ENCODE data around the gene SH2D5. TPM values are rescaled to one million over a fixed set of nuclear protein-coding genes. Genes with fewer than 3 reads are reported as not detected.
"Not testable (repeated sequence)": the region's sequence is repeated elsewhere in the genome, so short reads cannot be mapped to it uniquely, and the experiment has no call there.

Gene SH2D5
- total RNA-seq, 2 donors from 2014 or later, result 2.2 TPM; not detected in 1

DNA sequence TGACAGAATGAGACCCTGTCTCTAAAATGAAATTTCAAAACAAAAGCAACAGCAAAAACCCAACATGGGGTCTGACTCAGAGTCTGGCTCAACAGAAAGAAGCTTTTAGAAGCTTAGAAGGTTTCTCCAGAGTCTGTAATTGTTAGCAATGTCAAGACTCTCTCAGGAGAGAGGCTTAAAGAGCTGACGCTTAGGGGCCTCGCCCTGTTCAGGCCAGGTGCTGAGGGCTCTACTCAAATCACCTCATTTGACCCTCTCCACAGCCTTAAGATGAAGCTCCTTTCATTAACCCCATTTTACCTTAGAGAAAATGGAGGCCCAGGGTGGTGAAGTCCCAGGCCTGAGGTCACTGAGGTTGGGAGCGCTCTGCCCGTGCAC, 9.4 kb downstream of the SH2D5 start:
- intact Hi-C loops (cut with DNase I), result no loop called here
- no peak for DNase-seq (ENCODE audit: low spot score)
- H3K27ac ChIP-seq, result no peak overlapping the region
- TF ChIP-seq POLR2AphosphoS5 (IDR thresholded peaks at IDR 0.05) (no peak), POLR2A (IDR thresholded peaks at IDR 0.05) (no peak)
- TF ChIP-seq, protein P1, sequence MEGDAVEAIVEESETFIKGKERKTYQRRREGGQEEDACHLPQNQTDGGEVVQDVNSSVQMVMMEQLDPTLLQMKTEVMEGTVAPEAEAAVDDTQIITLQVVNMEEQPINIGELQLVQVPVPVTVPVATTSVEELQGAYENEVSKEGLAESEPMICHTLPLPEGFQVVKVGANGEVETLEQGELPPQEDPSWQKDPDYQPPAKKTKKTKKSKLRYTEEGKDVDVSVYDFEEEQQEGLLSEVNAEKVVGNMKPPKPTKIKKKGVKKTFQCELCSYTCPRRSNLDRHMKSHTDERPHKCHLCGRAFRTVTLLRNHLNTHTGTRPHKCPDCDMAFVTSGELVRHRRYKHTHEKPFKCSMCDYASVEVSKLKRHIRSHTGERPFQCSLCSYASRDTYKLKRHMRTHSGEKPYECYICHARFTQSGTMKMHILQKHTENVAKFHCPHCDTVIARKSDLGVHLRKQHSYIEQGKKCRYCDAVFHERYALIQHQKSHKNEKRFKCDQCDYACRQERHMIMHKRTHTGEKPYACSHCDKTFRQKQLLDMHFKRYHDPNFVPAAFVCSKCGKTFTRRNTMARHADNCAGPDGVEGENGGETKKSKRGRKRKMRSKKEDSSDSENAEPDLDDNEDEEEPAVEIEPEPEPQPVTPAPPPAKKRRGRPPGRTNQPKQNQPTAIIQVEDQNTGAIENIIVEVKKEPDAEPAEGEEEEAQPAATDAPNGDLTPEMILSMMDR (IDR thresholded peaks at IDR 0.05), result no peak
- no peak overlapping the region for H3K4me3 ChIP-seq
- H3K9me3 ChIP-seq, result no peaks in the 10 kb centered on the region
- 76% methylated on average over 4 of the region's 4 CpGs for WGBS
- H3K27me3 ChIP-seq (replicated peaks; ENCODE audit: insufficient read depth), result no peaks in the 10 kb centered on the region
- H3K36me3 ChIP-seq, result no peaks in the 10 kb centered on the region
- no peaks in the 10 kb centered on the region for H3K4me1 ChIP-seq (replicated peaks)

DNA sequence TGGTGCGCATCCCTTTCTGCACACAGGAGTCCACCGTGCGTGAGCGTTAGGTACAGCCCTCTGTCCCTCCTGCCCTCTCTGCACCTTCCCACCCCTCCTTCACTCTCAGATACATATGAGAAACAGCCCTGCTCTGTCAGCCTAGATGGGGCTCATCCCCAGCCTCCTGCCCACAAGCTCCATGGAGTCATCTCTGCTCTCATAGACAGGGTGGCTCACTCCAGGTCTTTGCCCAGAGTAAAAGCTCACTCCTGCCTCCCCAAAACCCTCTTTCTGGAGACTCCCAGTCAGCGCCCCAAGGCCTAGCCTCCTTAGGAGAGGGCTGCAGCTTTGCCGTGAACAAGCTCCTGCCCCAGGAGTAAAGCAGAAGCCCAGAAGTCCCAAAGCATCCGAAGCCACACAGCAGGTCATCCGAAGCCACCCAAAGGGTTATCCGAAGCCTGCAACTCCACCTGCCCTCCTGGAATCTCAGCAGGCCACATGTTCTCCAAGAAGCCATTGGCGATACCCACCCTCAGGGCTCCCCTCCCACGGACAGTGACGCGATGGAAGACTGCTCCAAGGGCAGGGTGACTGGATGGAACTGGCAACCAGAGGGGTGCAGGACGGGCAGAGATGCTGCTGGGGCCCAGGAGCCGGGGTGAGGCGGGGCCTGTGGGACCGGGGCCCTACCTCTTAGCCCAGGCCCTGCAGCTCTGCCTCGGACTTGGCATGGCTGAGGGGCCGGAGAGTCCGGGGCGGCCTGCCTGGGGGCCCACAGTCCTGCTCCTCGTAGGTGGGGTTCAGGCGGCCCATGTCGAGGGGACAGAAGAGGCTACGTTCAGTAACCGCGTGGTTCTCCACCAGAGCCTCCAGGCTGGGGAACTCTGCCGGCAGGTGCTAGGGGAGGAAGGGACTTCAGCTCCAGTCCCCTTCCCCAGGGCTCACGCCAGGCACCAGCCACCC, 11.1 kb downstream of the SH2D5 start:
- DNase-seq (ENCODE audit: low spot score), result no peak
- Histone ChIP-seq H3K4me3 (no peak overlapping the region), H3K4me1 (replicated peaks) (no peaks in the 10 kb centered on the region), H3K27me3 (replicated peaks; ENCODE audit: insufficient read depth) (no peaks in the 10 kb centered on the region), H3K9me3 (no peaks in the 10 kb centered on the region), H3K27ac (no peak overlapping the region), H3K36me3 (no peaks in the 10 kb centered on the region)
- TF ChIP-seq POLR2AphosphoS5 (IDR thresholded peaks at IDR 0.05) (no peak), POLR2A (IDR thresholded peaks at IDR 0.05) (no peak)
- TF ChIP-seq, protein P1 (IDR thresholded peaks at IDR 0.05), result no peak
- WGBS, result 90% methylated on average over 29 of the region's 29 CpGs
- intact Hi-C loops (cut with DNase I), result no loop called here

DNA sequence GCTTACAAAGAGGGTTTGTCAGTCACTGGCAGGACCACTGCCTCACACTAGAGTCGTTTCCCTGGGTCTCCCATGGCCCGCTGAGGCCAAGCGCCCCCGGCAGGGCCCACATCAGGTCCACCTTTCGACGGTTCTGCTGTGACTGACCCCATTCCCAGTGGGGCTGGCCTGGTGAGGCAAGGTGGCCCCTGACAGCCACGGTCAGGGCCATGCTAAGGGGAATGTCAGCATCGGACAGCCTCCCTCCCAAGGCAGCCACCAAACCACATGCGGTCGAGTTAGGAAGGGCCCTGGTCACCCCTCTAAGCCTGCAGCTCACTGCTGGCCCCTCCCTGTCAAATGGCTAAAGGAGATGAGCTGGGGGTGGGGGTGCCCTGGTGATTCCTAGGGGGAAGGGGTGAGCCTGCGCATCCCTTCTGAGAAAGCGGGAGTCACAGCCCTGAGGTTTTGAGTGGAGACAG, 11.8 kb downstream of the SH2D5 start:
- no peak for DNase-seq (ENCODE audit: low spot score)

DNA sequence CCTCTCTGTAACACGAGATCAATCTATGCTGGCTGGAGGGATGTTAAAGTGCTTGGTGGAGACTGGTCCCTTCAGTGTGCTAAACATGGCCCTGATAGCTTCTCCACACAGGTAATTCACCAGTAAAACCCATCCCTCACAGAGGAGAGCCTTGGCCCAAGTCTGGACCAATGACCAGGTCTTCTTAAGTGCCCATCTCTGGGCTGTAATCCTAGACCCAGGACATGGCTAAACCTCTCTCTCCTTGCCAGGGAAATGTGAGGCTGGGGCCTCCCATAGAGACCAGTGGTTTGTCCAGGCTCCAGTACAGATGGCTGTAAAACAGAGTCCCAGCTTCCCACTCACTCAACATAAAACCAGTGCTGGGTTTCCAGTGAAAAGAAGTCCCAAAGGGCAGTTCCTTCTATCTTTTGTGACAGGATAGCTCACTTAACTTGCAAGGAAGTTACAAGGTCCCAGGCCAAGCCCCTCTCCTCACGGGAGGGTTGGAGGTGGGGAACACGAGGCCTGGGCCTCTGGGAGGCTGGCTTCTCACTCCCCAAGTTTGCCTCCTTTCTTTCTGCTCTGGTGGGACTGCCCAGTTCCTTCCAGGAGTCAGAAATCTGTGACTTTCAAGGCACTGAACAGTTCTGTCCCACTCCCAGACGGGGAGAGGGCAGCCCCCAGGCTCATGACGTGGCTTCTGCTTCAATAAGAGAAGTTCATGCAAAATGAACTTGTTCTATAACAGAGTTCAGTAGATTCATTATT, 12.5 kb downstream of the SH2D5 start:
- no peak for DNase-seq (ENCODE audit: low spot score)
- 89% methylated on average over 5 of the region's 5 CpGs for WGBS
- Histone ChIP-seq H3K36me3 (no peaks in the 10 kb centered on the region), H3K4me1 (replicated peaks) (no peaks in the 10 kb centered on the region), H3K9me3 (no peaks in the 10 kb centered on the region), H3K4me3 (no peak overlapping the region), H3K27me3 (replicated peaks; ENCODE audit: insufficient read depth) (no peaks in the 10 kb centered on the region), H3K27ac (no peak overlapping the region)
- TF ChIP-seq POLR2AphosphoS5 (IDR thresholded peaks at IDR 0.05), result no peak
- intact Hi-C loops (cut with DNase I), result no loop called here

More for the DNA sequence above, 11.8 kb downstream of the SH2D5 start:
- Histone ChIP-seq H3K27me3 (replicated peaks; ENCODE audit: insufficient read depth) (no peaks in the 10 kb centered on the region), H3K4me3 (no peak overlapping the region), H3K27ac (no peak overlapping the region), H3K9me3 (no peaks in the 10 kb centered on the region), H3K36me3 (no peaks in the 10 kb centered on the region), H3K4me1 (replicated peaks) (no peaks in the 10 kb centered on the region)
- intact Hi-C loops (cut with DNase I), result no loop called here
- 92% methylated on average over 10 of the region's 12 CpGs for WGBS
- TF ChIP-seq, protein P1 (IDR thresholded peaks at IDR 0.05), result no peak
- no peak for TF ChIP-seq POLR2AphosphoS5 (IDR thresholded peaks at IDR 0.05)
- no peak for TF ChIP-seq POLR2A (IDR thresholded peaks at IDR 0.05)

DNA sequence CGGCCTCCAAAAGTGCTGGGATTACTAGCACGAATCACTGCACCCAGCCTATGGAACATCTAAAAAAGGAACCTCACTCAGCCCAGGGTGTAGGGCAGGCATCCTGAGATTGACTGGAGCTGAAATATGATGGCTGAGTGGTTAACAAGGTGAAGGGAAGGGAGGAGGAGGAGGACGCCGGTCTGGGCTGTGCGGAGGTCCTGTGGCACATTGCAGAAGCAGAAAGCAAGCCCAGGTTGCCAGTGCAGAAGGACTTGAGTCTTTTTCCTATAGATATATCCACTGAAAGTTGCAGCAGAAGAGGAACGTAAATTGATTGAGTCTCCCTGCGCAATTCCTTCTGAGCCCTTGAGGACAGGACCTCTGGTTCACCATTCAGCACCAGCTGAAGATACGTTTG, 13.2 kb downstream of the SH2D5 start:
- Histone ChIP-seq H3K27ac (no peak overlapping the region), H3K9me3 (no peaks in the 10 kb centered on the region), H3K27me3 (replicated peaks; ENCODE audit: insufficient read depth) (no peaks in the 10 kb centered on the region), H3K36me3 (no peaks in the 10 kb centered on the region), H3K4me1 (replicated peaks) (no peaks in the 10 kb centered on the region), H3K4me3 (no peak overlapping the region)
- intact Hi-C loops (cut with DNase I), result no loop called here
- TF ChIP-seq, protein P1 (IDR thresholded peaks at IDR 0.05), result no peak
- TF ChIP-seq POLR2A (IDR thresholded peaks at IDR 0.05) (no peak), POLR2AphosphoS5 (IDR thresholded peaks at IDR 0.05) (no peak)
- DNase-seq (ENCODE audit: low spot score), result no peak
- 90% methylated on average over 8 of the region's 8 CpGs for WGBS

DNA sequence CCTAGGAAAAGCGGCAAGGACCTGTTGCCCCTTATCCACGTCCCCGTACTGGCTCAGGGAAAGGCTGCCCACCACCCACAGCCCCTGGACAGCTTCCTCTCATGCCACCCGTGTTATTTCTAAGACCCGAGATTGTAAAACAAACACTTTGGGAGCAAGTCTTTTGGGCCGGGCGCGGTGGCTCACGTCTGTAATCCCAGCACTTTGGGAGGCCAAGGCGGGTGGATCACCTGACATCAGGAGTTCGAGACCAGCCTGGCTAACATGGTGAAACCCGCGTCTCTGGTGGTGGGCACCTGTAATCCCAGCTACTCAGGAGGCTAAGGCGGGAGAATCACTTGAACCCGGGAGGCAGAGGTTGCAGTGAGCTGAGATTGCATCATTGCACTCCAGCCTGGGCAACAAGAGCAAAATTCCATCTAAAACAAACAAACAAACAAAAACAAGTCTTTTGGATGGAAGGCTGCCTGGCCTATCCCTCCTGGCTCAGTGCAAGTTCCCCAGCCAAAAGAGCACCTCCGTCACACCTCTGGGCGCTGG, 14.1 kb downstream of the SH2D5 start:
- H3K36me3 ChIP-seq; intact Hi-C loops (cut with DNase I); H3K4me1 ChIP-seq (replicated peaks); H3K27ac ChIP-seq; H3K9me3 ChIP-seq; DNase-seq (ENCODE audit: low spot score); H3K27me3 ChIP-seq (replicated peaks; ENCODE audit: insufficient read depth): not testable (repeated sequence)
- 76% methylated on average over 17 of the region's 17 CpGs for WGBS
- peak overlapping the region; percentile 32 to 46 for H3K4me3 ChIP-seq

Data from prostate gland (tissue), 2 donors.